Measurements from ENCODE around the gene MBD2.

DNA sequence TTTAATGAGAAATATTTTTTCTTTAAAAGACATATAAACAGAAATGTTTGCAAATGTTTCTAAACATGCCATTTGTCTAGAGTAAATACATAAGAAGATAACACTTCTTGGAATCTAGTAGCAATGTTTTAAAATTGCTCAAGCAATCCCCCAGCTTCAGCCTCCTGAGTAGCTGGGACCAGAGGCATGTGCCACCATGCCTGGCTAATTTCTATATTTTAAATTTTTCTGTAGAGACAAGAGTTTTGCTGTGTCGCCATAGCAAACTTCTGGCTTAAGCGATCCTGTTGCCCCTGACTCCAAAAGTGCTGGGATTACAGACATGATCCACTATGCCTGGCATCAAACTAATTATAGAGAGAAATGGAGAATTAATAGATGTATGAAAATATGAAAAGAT, 14.6 kb upstream of the MBD2 start:
- TF ChIP-seq CTCF (IDR thresholded peaks at IDR 0.05) (no peak), POLR2A (IDR thresholded peaks at IDR 0.05) (no peak)
